Neural cell (in vitro differentiated cells): ENCODE data around the gene PRKACB. TPM values are rescaled to one million over a fixed set of nuclear protein-coding genes. Genes with fewer than 3 reads are reported as not detected.

Experiments
- H2AFZ ChIP-seq: fragments of 200-600, 300-800 bp; sonication (generic), shearing (Covaris generic); 2 replicates; pipeline ENCODE4 v1.6.0; 2014; ENCODE audit warnings: low read depth, mild to moderate bottlenecking, antibody characterized with exemption, low read length, moderate library complexity
- H3F3A ChIP-seq: fragments of 200-600 bp; shearing (Covaris generic); 2 replicates; pipeline ENCODE4 v1.6.1; 2016; ENCODE audit warnings: mild to moderate bottlenecking, moderate library complexity, mixed read lengths, antibody characterized with exemption, low read length; ENCODE audit not compliant: insufficient read depth, poor library complexity, severe bottlenecking
- H3K27ac ChIP-seq: fragments of 200-600, 300-800 bp; sonication (generic), shearing (Covaris generic); 2 replicates; pipeline ENCODE4 v1.5.1; 2014; ENCODE audit warnings: mild to moderate bottlenecking, low read length, moderate library complexity
- H3K27me3 ChIP-seq: fragments of 300-800, 200-600 bp; sonication (generic), shearing (Covaris generic); 2 replicates; pipeline ENCODE4 v1.6.0; 2014; ENCODE audit warnings: mild to moderate bottlenecking, low read depth, low read length, moderate library complexity; ENCODE audit not compliant: insufficient read depth
- H3K36me3 ChIP-seq: fragments of 300-800, 200-600 bp; sonication (generic), shearing (Covaris generic); 2 replicates; pipeline ENCODE4 v1.5.1; 2014; ENCODE audit warnings: mild to moderate bottlenecking, antibody characterized with exemption, low read length, moderate library complexity; ENCODE audit not compliant: insufficient read depth
- H3K4me2 ChIP-seq: fragments of 300-800, 200-600 bp; sonication (generic), shearing (Covaris generic); 2 replicates; pipeline ENCODE4 v1.6.0; 2014; ENCODE audit warnings: mild to moderate bottlenecking, low read length
- H3K4me3 ChIP-seq: fragments of 300-800, 200-600 bp; sonication (generic), shearing (Covaris generic); 2 replicates; pipeline ENCODE4 v1.5.1; 2014; ENCODE audit warnings: mild to moderate bottlenecking, low read length, moderate library complexity
- H3K79me2 ChIP-seq: fragments of 200-600 bp; shearing (Covaris generic); replicated peaks from 2 replicates; pipeline ENCODE4 v1.6.0; 2014; ENCODE audit warnings: mild to moderate bottlenecking, low read length, moderate library complexity; ENCODE audit not compliant: insufficient read depth
- H3K9ac ChIP-seq: fragments of 300-800, 200-600 bp; sonication (generic), shearing (Covaris generic); 2 replicates; pipeline ENCODE4 v1.6.1; 2016; ENCODE audit warnings: mild to moderate bottlenecking, low read length, mixed read lengths
- H3K9me2 ChIP-seq: fragments of 200-600 bp; shearing (Covaris generic); 2 replicates; pipeline ENCODE4 v1.6.1; 2016; ENCODE audit warnings: mild to moderate bottlenecking, low read length, mixed read lengths; ENCODE audit not compliant: insufficient read depth
- H3K9me3 ChIP-seq: fragments of 200-600, 300-800 bp; sonication (generic), shearing (Covaris generic); 2 replicates; pipeline ENCODE4 v1.6.1; 2016; ENCODE audit warnings: mild to moderate bottlenecking, mixed run types, low read length, moderate library complexity, mixed read lengths
- H4K20me1 ChIP-seq: fragments of 200-600 bp; shearing (Covaris generic); 2 replicates; pipeline ENCODE4 v1.6.1; 2016; ENCODE audit warnings: mild to moderate bottlenecking, mixed run types; ENCODE audit not compliant: insufficient read depth
- EP300 ChIP-seq: fragments of 450-650 bp; conservative IDR thresholded peaks from 2 replicates; pipeline ENCODE4 v1.6.1; 2014; ENCODE audit warnings: antibody characterized with exemption, mild to moderate bottlenecking, moderate library complexity; ENCODE audit not compliant: poor library complexity, severe bottlenecking
- EZH2 ChIP-seq: fragments of 200-600, 300-800 bp; shearing (Covaris generic), sonication (generic); IDR thresholded peaks from 2 replicates; pipeline ENCODE4 v1.6.1; 2014; ENCODE audit warnings: antibody characterized with exemption, low read length, borderline replicate concordance, mild to moderate bottlenecking; ENCODE audit not compliant: insufficient read depth, poor library complexity, severe bottlenecking
- MXI1 ChIP-seq: fragments of 450-650 bp; conservative IDR thresholded peaks from 2 replicates; pipeline ENCODE4 v1.6.1; 2014; ENCODE audit warnings: antibody characterized with exemption, mild to moderate bottlenecking; ENCODE audit not compliant: poor library complexity, severe bottlenecking
- POLR2AphosphoS5 ChIP-seq: IDR thresholded peaks from 2 replicates; pipeline ENCODE4 v1.6.1; 2012
- RAD21 ChIP-seq: fragments of 450-650 bp; conservative IDR thresholded peaks from 2 replicates; pipeline ENCODE4 v1.6.1; 2014; ENCODE audit warnings: antibody characterized with exemption, mild to moderate bottlenecking, moderate library complexity
- SMC3 ChIP-seq: fragments of 450-650 bp; conservative IDR thresholded peaks from 2 replicates; pipeline ENCODE4 v1.6.1; 2014; ENCODE audit warnings: antibody characterized with exemption, mild to moderate bottlenecking, moderate library complexity; ENCODE audit not compliant: poor library complexity
- TAF1 ChIP-seq: IDR thresholded peaks from 2 replicates; pipeline ENCODE4 v1.6.1; 2012; ENCODE audit warnings: low read depth
- polyA plus RNA-seq: library from polyadenylated mRNA; depleted of rRNA; stranded (reverse); fragments of >200 nt; gene quantifications from 2 replicates; pipeline ENCODE4 v1.2.3, GENCODE V29; 2014
- TF ChIP-seq, protein P1 (sequence below): fragments of 450-650 bp; IDR thresholded peaks from 2 replicates; pipeline ENCODE4 v1.5.1; 2014; ENCODE audit warnings: antibody characterized with exemption, mild to moderate bottlenecking, moderate library complexity; ENCODE audit not compliant: poor library complexity, severe bottlenecking
- TF ChIP-seq, protein P2 (sequence below): IDR thresholded peaks from 2 replicates; pipeline ENCODE4 v1.6.1; 2012; ENCODE audit warnings: borderline replicate concordance

Gene PRKACB
- polyA plus RNA-seq, 1 donor from 2014 or later, result 979 TPM

DNA sequence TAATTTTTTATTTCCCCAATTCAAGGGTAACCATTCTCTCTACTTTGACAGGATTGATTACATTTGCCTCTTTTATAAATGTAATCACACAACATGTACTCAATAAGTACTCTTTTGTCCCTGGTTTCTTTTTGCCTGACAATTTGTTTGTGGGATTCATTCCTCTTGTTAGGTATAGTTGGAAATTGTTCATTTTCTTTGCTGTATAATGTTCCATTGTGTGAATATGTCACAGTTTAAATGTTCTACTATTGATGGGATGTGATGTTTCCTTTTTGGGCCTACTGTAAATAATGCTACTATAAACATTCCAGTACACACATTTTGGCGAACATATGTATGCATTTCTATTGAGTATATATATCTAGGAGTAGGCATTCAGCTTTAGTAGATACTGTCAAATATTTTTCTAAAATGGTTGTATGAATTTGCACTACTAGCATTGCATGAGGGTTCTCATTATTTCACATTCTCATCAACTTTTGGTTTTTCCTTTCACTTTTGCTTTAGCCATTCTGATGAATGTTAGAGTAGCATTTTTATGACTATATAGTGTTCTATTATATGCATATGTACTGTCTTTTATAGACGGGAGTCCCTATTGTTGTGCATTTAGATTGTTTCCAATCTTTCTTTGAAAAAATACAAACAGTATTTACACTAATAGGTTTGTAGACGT, 35.0 kb upstream of the PRKACB start:
- no peak overlapping the region for H3K9ac ChIP-seq
- no peaks in the 10 kb centered on the region for H3K27me3 ChIP-seq
- H3K4me2 ChIP-seq, result no peak overlapping the region
- no peak overlapping the region for H3K4me3 ChIP-seq
- H3K9me2 ChIP-seq, result no peaks in the 10 kb centered on the region
- no peak overlapping the region for H2AFZ ChIP-seq
- no peaks in the 10 kb centered on the region for H4K20me1 ChIP-seq
- no peak overlapping the region for H3K27ac ChIP-seq
- peaks cover 9% of the 10 kb centered on the region for H3K79me2 ChIP-seq
- H3K36me3 ChIP-seq, result no peaks in the 10 kb centered on the region
- no peaks in the 10 kb centered on the region for H3F3A ChIP-seq
- TF ChIP-seq MXI1, result no peak
- TF ChIP-seq EP300, result no peak
- no peak for TF ChIP-seq POLR2AphosphoS5
- TF ChIP-seq RAD21, result no peak
- TF ChIP-seq SMC3, result no peak
- TF ChIP-seq TAF1, result no peak
- TF ChIP-seq, protein P1, sequence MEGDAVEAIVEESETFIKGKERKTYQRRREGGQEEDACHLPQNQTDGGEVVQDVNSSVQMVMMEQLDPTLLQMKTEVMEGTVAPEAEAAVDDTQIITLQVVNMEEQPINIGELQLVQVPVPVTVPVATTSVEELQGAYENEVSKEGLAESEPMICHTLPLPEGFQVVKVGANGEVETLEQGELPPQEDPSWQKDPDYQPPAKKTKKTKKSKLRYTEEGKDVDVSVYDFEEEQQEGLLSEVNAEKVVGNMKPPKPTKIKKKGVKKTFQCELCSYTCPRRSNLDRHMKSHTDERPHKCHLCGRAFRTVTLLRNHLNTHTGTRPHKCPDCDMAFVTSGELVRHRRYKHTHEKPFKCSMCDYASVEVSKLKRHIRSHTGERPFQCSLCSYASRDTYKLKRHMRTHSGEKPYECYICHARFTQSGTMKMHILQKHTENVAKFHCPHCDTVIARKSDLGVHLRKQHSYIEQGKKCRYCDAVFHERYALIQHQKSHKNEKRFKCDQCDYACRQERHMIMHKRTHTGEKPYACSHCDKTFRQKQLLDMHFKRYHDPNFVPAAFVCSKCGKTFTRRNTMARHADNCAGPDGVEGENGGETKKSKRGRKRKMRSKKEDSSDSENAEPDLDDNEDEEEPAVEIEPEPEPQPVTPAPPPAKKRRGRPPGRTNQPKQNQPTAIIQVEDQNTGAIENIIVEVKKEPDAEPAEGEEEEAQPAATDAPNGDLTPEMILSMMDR, result no peak
- no peak for TF ChIP-seq EZH2
- TF ChIP-seq, protein P2, sequence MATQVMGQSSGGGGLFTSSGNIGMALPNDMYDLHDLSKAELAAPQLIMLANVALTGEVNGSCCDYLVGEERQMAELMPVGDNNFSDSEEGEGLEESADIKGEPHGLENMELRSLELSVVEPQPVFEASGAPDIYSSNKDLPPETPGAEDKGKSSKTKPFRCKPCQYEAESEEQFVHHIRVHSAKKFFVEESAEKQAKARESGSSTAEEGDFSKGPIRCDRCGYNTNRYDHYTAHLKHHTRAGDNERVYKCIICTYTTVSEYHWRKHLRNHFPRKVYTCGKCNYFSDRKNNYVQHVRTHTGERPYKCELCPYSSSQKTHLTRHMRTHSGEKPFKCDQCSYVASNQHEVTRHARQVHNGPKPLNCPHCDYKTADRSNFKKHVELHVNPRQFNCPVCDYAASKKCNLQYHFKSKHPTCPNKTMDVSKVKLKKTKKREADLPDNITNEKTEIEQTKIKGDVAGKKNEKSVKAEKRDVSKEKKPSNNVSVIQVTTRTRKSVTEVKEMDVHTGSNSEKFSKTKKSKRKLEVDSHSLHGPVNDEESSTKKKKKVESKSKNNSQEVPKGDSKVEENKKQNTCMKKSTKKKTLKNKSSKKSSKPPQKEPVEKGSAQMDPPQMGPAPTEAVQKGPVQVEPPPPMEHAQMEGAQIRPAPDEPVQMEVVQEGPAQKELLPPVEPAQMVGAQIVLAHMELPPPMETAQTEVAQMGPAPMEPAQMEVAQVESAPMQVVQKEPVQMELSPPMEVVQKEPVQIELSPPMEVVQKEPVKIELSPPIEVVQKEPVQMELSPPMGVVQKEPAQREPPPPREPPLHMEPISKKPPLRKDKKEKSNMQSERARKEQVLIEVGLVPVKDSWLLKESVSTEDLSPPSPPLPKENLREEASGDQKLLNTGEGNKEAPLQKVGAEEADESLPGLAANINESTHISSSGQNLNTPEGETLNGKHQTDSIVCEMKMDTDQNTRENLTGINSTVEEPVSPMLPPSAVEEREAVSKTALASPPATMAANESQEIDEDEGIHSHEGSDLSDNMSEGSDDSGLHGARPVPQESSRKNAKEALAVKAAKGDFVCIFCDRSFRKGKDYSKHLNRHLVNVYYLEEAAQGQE, result no peak
- no peaks in the 10 kb centered on the region for H3K9me3 ChIP-seq

GRCh38 chr1:84110629-84111028, 33.4 kb upstream of the PRKACB start:
- H4K20me1 ChIP-seq, result no peaks in the 10 kb centered on the region
- H3K9me2 ChIP-seq, result no peaks in the 10 kb centered on the region
- TF ChIP-seq MXI1 (no peak), SMC3 (no peak), EZH2 (no peak), EP300 (no peak), TAF1 (no peak), POLR2AphosphoS5 (no peak)
- TF ChIP-seq, protein P1, result no peak
- H3K9me3 ChIP-seq, result no peaks in the 10 kb centered on the region
- no peak overlapping the region for H3K4me2 ChIP-seq
- no peak overlapping the region for H3K4me3 ChIP-seq
- H3K79me2 ChIP-seq, result peaks cover 12% of the 10 kb centered on the region
- H3F3A ChIP-seq, result no peaks in the 10 kb centered on the region
- H3K9ac ChIP-seq, result no peak overlapping the region
- H3K27me3 ChIP-seq, result no peaks in the 10 kb centered on the region
- no peak overlapping the region for H3K27ac ChIP-seq
- no peak overlapping the region for H2AFZ ChIP-seq
- no peaks in the 10 kb centered on the region for H3K36me3 ChIP-seq
